HG02970 (cell line): ENCODE results near the gene USP34.

Experiments used
- ATAC-seq: cut with Tn5 transposase; IDR thresholded peaks from one replicate; pipeline ENCODE4 v1.9.1; 2021; ENCODE audit warnings: mild to moderate bottlenecking, moderate library complexity, moderate number of reproducible peaks; ENCODE audit not compliant: unreplicated experiment, low FRiP score

Gene USP34

DNA sequence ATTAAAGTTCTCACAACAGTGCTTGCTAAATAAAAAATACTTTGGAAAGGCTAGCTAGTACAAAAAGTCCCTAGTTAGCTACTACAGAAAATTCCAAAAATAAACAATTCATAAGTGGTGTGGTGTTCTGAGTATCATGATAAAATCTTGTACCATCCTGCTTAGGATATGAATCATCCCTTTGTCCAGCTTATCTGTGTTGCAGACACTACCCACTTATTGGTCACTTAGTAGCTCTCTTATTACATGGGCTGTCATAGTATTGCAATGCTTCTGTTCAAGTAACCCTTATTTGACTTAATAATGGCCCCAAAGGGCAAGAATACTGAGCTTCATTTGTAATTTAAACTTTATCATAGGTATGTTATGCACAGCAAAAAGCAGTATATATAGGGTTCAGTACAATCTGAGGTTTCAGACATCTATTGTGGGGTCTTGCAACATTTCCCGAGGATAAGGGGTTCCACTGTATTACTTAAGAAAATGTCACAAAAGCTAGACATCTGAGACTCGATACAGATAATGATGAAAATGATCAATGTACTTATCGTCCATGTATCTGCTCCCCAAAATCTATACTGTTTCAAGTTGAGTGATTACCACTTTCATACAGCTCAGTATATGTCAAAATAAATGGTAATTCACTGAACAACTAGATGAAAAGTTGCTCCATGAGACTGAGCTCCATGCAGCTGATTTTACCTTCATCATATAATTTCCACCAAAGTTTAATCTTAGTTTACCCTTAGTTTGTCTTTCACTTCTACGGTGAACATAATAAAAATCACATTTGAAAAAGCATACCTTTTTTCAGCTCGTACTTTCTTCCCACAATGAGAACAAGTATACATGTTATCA, 215.1 kb downstream of the USP34 start:
- ATAC-seq, result no peak

DNA sequence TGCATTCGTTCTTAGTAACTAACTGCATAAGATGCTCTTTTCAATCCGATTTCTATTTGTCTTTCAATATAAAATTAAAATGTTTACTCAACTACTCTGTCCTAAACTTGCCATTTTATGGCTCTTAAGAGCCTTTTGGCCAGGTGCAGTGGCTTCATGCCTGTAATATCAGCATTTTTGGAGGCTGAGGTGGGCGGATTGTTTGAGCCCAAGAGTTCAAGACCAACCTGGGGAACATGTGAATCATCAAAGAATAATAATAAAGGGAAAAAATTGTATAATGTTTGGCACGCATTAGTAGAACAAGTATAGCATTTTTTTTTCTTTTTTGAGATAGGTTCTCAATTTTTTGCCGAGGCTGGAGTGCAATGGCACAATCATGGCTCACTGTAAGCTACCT, 216.4 kb downstream of the USP34 start:
- ATAC-seq, result no peak

- no peak for ATAC-seq
Observed at GRCh38 chr2:61253136-61253535, 217.8 kb downstream of the USP34 start.

- ATAC-seq, result no peak
Observed at GRCh38 chr2:61252031-61252430, 218.9 kb downstream of the USP34 start.

DNA sequence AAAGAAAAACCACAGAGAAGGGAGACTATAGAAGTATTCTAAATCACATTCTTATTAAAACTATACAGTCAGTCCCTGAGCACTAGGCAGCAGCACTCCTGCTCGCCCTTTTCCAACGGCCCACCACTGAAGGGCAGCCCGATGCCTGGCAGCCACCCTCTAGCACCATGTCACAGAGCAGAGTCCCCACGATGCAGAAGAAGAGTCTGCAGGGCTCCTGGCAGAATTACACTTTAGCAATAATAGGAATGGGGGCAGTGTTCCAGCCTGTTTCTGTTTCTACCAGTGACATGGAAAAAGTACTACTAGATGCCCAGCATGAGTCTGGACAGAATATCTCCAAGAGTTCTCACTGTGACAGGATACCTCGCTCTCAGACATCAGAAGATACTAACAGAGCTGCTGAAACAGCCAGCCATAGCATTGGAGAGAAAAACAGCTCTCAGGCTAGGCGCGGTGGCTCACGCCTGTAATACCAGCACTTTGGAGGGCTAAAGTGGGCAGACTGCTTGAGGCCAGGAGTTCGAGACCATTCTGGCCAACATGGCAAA, 221.3 kb downstream of the USP34 start:
- no peak for ATAC-seq

DNA sequence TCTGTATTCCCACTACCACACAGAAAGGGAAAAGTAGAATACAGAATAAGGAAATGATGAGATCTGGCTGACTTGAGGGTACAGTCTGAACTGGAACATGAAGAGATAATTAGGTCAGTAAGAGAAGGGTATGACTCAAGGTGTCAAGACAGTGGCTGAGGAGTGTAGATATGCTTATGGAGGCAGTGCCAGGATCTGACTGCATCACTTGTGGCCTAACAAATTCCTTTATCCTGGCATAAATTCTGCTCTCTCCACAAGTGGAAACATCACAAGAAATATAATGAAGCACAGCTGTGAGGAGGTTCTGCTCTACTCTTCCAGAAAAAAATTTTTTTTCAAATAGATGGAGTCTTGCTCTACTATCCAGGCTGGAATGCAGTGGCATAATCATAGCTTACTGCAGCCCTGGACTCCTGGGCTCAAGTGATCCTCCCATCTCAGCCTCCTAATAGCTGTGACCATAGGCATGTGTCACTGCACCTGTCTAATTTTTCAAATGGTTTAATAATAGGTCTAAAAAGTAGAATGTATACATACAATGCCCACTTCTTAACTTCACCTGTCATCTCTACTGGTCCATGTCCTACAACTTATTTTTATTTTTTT, 223.6 kb downstream of the USP34 start:
- no peak for ATAC-seq

DNA sequence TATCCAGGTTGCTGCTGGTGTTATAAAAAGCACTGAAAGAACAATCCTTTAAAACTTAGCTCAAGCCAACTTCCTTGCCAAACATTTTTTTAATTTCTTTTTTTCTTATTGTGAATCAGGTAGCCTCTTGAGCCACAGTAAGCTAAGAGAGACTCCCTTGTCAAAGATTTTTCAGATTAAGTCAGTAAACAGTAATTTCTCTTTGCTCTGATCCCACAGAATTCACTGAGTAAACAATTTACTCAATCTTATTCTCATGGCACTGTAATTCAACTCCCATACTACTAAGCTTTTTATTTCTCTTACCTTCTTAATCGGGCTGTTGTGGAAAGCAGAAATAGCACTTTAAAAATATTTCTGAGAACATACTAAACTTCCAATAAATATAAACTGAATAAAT, 226.2 kb downstream of the USP34 start:
- no peak for ATAC-seq

DNA sequence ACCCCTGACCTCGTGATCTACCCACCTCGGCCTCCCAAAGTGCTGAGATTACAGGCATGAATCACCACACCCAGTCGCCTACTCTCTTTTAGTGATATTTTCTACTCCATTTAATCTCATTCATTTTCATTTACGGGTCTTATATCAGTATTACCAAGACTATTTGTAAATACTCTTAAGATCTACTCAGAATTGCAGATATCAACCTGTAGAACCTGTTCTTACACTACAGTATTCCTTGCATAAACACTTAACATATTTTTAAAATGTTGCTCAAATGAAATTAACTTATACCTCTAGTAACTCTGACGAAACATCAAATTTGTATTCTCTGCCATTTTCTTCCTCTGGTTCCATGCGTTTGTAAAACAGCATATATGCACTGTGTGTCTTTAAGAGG, 229.6 kb downstream of the USP34 start:
- ATAC-seq, result no peak

DNA sequence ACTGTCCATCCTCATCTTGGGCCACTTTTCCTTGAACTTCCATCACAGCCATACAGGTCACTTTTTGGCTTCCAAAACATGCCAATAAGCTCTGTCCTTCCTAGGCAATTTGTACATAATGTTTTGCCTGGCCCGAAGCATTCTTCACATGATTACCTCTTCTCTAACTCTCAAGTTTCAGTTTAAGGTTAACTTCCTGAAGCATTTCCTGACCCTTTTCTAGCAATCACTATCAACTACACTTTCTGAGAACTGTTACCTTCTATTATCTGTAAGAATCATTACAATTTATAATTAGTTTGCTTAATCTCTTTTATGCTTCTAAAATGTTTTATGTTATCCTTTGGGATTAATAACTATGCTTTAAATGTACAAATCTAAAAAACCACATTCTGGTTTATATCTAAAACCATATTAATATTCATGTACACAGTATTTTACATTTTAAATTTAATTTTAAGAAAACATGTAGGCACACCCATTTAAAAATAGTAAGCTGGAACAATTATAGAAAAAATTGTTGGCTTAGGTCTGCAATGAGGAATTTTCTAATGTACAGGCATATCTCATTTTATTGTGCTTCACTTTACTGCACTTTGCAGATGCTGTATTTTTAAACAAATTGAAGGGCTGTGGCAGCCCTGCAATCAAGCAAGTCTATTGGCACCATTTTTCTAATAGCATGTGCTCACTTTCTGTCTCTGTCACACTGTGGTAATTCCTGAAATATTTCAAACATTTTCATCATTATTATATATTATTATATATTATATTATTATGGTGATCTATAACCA, 232.5 kb downstream of the USP34 start:
- no peak for ATAC-seq

- ATAC-seq, result no peak
Observed at GRCh38 chr2:61235716-61236115, 235.2 kb downstream of the USP34 start.

DNA sequence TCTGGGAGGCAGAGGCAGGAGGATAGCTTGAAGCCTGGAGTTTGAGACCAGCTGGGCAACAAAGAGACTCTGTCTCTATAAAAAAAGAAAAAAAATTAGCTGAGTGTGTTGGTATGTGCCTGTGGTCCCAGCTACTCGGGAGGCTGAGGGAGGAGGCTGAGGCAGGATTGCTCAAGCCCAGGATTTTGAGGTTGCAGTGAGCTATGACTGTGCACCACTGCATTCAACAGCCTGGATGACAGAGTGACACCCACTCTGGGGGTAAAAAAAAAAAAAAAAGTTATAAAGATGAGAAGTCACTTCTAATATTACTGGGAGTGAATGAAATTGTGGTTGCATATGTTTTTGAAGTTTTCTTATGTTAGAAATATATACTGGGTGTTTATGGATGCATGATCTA, 237.3 kb downstream of the USP34 start:
- no peak for ATAC-seq

- ATAC-seq, result no peak
Observed at GRCh38 chr2:61229936-61230335, 241.0 kb downstream of the USP34 start.

- no peak for ATAC-seq
Observed at GRCh38 chr2:61222567-61222966, 248.3 kb downstream of the USP34 start.

DNA sequence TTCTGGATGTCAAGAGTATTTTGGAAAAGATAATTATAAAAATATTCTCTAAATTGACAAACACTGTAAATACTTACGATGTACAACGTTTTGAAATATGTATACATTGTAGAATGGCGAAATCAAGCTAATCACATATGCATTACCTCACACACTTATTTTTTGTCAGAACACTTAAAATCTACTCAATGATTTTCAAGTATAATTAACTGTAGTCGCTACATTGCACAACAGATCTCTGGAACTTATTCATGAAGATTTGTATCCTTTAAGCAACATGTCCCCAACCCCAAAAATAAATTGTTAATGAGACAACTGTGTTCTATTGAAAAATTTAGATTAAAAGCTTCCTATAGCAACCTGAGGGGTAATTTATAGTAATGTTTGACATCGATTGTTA, 249.1 kb downstream of the USP34 start:
- no peak for ATAC-seq

DNA sequence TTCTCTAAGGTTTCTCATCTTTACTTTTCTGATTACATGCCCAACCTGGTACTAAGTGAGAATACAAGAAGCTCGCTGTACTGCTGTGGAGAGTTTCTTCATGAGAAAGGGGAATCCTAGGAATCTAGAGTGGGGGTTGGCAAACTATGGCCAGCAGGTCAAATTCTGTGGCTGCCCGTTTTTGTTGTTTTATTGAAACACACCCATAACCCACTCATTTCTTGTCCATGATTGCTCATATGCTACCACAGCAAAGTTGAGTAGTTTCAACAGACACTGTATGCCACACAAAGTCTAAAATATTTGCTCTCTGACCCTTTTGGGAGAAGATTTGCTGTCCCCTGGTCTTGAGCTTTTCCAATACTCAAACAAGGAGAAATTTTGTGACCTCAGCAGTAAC, 250.1 kb downstream of the USP34 start:
- no peak for ATAC-seq

- no peak for ATAC-seq
Observed at GRCh38 chr2:61218817-61219170, 252.1 kb downstream of the USP34 start.

- ATAC-seq, result no peak
Observed at GRCh38 chr2:61218076-61218816, 252.6 kb downstream of the USP34 start.

DNA sequence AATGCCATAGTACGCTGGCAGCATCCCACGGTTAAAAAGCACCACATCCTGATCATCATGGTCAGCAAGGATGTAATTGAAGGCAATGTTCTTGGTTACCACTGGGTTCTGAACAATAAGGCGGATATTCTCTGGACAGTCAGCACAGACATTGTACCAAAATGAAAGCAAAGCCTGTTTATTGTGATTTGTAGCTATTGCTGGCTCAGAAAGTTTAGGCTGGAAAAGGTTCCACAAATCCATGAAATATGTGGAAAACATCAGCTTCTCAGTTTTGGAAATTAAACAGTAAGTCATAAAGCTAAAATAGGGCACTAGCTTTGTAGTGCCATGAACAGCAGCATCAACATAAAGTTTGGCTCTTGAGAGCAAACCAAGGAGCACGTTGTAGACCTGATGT, 256.7 kb downstream of the USP34 start:
- no peak for ATAC-seq

DNA sequence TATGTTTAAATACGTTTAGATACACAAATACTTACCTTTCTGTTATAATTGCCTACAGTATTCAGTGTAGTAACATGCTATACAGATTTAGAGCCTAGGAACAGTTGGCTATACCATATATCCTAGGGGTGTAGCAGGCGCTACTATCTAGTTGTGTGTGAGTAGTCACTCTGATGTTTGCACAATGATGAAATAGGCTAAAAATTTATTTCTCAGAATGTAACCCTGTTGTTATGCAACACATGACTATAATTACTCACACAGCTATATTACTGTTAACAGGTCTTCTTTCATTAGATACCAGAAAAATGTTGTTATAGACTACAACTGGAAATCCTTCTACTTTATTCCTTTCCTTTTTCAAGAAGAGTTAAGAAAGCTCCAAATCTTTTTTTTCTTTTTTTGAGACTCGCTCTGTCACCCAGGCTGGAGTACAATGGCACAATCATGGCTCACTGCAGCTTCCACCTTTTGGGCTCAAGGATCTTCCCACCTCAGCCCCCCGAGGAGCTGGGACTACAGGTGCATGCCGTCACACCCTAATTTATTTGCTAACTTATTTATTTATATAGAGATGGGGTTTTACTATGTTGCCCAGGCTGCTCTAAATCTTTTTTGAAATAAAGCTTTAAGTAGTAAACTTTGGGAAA, 260.4 kb downstream of the USP34 start:
- ATAC-seq, result no peak

DNA sequence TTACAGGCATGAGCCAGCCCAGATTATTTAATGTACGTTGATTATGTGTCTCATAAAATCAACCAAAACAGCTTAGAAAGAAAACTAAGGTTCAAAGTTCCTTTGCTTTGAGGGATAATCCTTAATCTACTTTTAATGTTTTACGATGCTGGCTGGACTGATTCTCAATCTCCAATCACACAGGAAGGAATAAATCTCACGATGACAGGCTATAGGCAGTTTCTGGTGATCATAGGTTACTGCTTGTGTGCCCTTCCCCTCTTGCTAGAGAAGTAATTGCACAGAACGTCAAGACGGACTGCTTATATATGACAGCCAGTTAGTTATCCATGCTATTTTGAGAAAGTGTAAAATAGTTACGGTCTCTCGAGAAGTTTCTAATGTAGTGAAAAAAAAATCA, 265.8 kb downstream of the USP34 start:
- no peak for ATAC-seq
